Neural cell (in vitro differentiated cells): ENCODE data around the gene KIRREL3. TPM values are rescaled to one million over a fixed set of nuclear protein-coding genes. Genes with fewer than 3 reads are reported as not detected.

Source experiments
- H2AFZ ChIP-seq: fragments of 200-600, 300-800 bp; sonication (generic), shearing (Covaris generic); 2 replicates; pipeline ENCODE4 v1.6.0; 2014; ENCODE audit warnings: low read depth, mild to moderate bottlenecking, antibody characterized with exemption, low read length, moderate library complexity
- H3F3A ChIP-seq: fragments of 200-600 bp; shearing (Covaris generic); 2 replicates; pipeline ENCODE4 v1.6.1; 2016; ENCODE audit warnings: mild to moderate bottlenecking, moderate library complexity, mixed read lengths, antibody characterized with exemption, low read length; ENCODE audit not compliant: insufficient read depth, poor library complexity, severe bottlenecking
- H3K27ac ChIP-seq: fragments of 200-600, 300-800 bp; sonication (generic), shearing (Covaris generic); 2 replicates; pipeline ENCODE4 v1.5.1; 2014; ENCODE audit warnings: mild to moderate bottlenecking, low read length, moderate library complexity
- H3K27me3 ChIP-seq: fragments of 300-800, 200-600 bp; sonication (generic), shearing (Covaris generic); 2 replicates; pipeline ENCODE4 v1.6.0; 2014; ENCODE audit warnings: mild to moderate bottlenecking, low read depth, low read length, moderate library complexity; ENCODE audit not compliant: insufficient read depth
- H3K36me3 ChIP-seq: fragments of 300-800, 200-600 bp; sonication (generic), shearing (Covaris generic); 2 replicates; pipeline ENCODE4 v1.5.1; 2014; ENCODE audit warnings: mild to moderate bottlenecking, antibody characterized with exemption, low read length, moderate library complexity; ENCODE audit not compliant: insufficient read depth
- H3K4me2 ChIP-seq: fragments of 300-800, 200-600 bp; sonication (generic), shearing (Covaris generic); 2 replicates; pipeline ENCODE4 v1.6.0; 2014; ENCODE audit warnings: mild to moderate bottlenecking, low read length
- H3K4me3 ChIP-seq: fragments of 300-800, 200-600 bp; sonication (generic), shearing (Covaris generic); 2 replicates; pipeline ENCODE4 v1.5.1; 2014; ENCODE audit warnings: mild to moderate bottlenecking, low read length, moderate library complexity
- H3K79me2 ChIP-seq: fragments of 200-600 bp; shearing (Covaris generic); replicated peaks from 2 replicates; pipeline ENCODE4 v1.6.0; 2014; ENCODE audit warnings: mild to moderate bottlenecking, low read length, moderate library complexity; ENCODE audit not compliant: insufficient read depth
- H3K9ac ChIP-seq: fragments of 300-800, 200-600 bp; sonication (generic), shearing (Covaris generic); 2 replicates; pipeline ENCODE4 v1.6.1; 2016; ENCODE audit warnings: mild to moderate bottlenecking, low read length, mixed read lengths
- H3K9me2 ChIP-seq: fragments of 200-600 bp; shearing (Covaris generic); 2 replicates; pipeline ENCODE4 v1.6.1; 2016; ENCODE audit warnings: mild to moderate bottlenecking, low read length, mixed read lengths; ENCODE audit not compliant: insufficient read depth
- H3K9me3 ChIP-seq: fragments of 200-600, 300-800 bp; sonication (generic), shearing (Covaris generic); 2 replicates; pipeline ENCODE4 v1.6.1; 2016; ENCODE audit warnings: mild to moderate bottlenecking, mixed run types, low read length, moderate library complexity, mixed read lengths
- H4K20me1 ChIP-seq: fragments of 200-600 bp; shearing (Covaris generic); 2 replicates; pipeline ENCODE4 v1.6.1; 2016; ENCODE audit warnings: mild to moderate bottlenecking, mixed run types; ENCODE audit not compliant: insufficient read depth
- EZH2 ChIP-seq: fragments of 200-600, 300-800 bp; shearing (Covaris generic), sonication (generic); IDR thresholded peaks from 2 replicates; pipeline ENCODE4 v1.6.1; 2014; ENCODE audit warnings: antibody characterized with exemption, low read length, borderline replicate concordance, mild to moderate bottlenecking; ENCODE audit not compliant: insufficient read depth, poor library complexity, severe bottlenecking
- MXI1 ChIP-seq: fragments of 450-650 bp; conservative IDR thresholded peaks from 2 replicates; pipeline ENCODE4 v1.6.1; 2014; ENCODE audit warnings: antibody characterized with exemption, mild to moderate bottlenecking; ENCODE audit not compliant: poor library complexity, severe bottlenecking
- POLR2AphosphoS5 ChIP-seq: IDR thresholded peaks from 2 replicates; pipeline ENCODE4 v1.6.1; 2012
- RAD21 ChIP-seq: fragments of 450-650 bp; conservative IDR thresholded peaks from 2 replicates; pipeline ENCODE4 v1.6.1; 2014; ENCODE audit warnings: antibody characterized with exemption, mild to moderate bottlenecking, moderate library complexity
- SMC3 ChIP-seq: fragments of 450-650 bp; conservative IDR thresholded peaks from 2 replicates; pipeline ENCODE4 v1.6.1; 2014; ENCODE audit warnings: antibody characterized with exemption, mild to moderate bottlenecking, moderate library complexity; ENCODE audit not compliant: poor library complexity
- TAF1 ChIP-seq: IDR thresholded peaks from 2 replicates; pipeline ENCODE4 v1.6.1; 2012; ENCODE audit warnings: low read depth
- polyA plus RNA-seq: library from polyadenylated mRNA; depleted of rRNA; stranded (reverse); fragments of >200 nt; gene quantifications from 2 replicates; pipeline ENCODE4 v1.2.3, GENCODE V29; 2014
- TF ChIP-seq, protein P1 (sequence below): IDR thresholded peaks from 2 replicates; pipeline ENCODE4 v1.6.1; 2012; ENCODE audit warnings: borderline replicate concordance
- TF ChIP-seq, protein P2 (sequence below): fragments of 450-650 bp; IDR thresholded peaks from 2 replicates; pipeline ENCODE4 v1.5.1; 2014; ENCODE audit warnings: antibody characterized with exemption, mild to moderate bottlenecking, moderate library complexity; ENCODE audit not compliant: poor library complexity, severe bottlenecking

Gene KIRREL3
- polyA plus RNA-seq, 1 donor from 2014 or later = 23.8 TPM

DNA sequence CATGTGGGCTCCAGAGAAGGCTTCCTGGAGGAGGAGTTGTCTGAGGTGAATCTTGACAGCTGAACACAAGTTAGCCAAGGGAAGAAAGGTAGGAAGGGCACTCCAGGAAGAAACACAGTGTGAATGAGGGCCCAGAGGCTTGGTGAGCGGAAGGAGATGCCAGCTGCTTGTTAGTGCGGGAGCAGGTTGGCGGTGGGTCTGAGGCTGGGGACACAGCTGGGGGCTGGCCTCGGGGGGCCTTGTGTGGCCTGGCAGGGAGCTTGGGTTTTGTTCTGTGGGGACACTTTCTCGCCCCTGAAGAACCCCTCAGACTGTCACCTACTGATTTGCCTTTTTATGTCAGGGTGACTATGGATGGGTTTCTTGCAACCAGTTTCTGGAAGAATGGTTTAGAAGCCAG, 485.1 kb downstream of the KIRREL3 start:
- Histone ChIP-seq H3K4me2 (no peak overlapping the region), H3K27me3 (no peaks in the 10 kb centered on the region), H3K9me2 (no peaks in the 10 kb centered on the region), H3F3A (no peaks in the 10 kb centered on the region), H3K36me3 (no peaks in the 10 kb centered on the region), H3K9ac (no peak overlapping the region), H2AFZ (no peak overlapping the region), H3K79me2 (no peaks in the 10 kb centered on the region), H4K20me1 (no peaks in the 10 kb centered on the region), H3K9me3 (no peaks in the 10 kb centered on the region), H3K4me3 (no peak overlapping the region), H3K27ac (no peak overlapping the region)
- no peak for TF ChIP-seq RAD21
- TF ChIP-seq, protein P1, sequence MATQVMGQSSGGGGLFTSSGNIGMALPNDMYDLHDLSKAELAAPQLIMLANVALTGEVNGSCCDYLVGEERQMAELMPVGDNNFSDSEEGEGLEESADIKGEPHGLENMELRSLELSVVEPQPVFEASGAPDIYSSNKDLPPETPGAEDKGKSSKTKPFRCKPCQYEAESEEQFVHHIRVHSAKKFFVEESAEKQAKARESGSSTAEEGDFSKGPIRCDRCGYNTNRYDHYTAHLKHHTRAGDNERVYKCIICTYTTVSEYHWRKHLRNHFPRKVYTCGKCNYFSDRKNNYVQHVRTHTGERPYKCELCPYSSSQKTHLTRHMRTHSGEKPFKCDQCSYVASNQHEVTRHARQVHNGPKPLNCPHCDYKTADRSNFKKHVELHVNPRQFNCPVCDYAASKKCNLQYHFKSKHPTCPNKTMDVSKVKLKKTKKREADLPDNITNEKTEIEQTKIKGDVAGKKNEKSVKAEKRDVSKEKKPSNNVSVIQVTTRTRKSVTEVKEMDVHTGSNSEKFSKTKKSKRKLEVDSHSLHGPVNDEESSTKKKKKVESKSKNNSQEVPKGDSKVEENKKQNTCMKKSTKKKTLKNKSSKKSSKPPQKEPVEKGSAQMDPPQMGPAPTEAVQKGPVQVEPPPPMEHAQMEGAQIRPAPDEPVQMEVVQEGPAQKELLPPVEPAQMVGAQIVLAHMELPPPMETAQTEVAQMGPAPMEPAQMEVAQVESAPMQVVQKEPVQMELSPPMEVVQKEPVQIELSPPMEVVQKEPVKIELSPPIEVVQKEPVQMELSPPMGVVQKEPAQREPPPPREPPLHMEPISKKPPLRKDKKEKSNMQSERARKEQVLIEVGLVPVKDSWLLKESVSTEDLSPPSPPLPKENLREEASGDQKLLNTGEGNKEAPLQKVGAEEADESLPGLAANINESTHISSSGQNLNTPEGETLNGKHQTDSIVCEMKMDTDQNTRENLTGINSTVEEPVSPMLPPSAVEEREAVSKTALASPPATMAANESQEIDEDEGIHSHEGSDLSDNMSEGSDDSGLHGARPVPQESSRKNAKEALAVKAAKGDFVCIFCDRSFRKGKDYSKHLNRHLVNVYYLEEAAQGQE = no peak
- no peak for TF ChIP-seq MXI1
- no peak for TF ChIP-seq TAF1
- TF ChIP-seq POLR2AphosphoS5 = no peak
- no peak for TF ChIP-seq SMC3

DNA sequence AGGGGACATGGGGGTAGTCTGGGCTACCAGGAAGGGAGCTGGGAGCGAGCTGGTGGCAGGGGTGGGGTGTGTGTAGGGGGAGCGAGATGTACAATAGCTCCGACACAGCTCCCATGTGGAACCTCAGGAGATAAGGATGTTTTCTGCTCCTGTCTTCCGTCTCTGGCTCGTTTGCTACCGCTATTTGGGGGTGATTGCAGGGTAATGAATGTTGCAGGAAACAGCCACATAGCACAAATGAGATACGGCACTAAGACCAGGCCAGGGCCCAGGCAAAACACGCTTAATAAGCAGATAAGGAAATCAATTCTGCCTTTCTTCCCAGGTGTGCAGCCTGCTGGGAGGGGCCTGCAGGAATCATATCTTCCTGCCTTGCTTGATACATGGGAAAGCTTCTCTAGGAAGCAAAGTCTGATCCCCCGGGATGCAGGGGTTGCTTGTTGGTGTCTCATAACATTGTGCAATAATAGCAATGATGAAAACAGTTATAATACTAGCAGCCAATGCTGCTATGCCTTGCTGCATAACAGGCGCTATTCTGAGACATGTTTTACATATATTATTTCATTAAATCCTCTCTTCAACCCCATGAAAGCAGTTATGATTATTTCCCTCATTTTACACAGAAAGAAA, 486.4 kb downstream of the KIRREL3 start:
- H3K27ac ChIP-seq = no peak overlapping the region
- H3K9me2 ChIP-seq = no peaks in the 10 kb centered on the region
- no peaks in the 10 kb centered on the region for H3K27me3 ChIP-seq
- H4K20me1 ChIP-seq = no peaks in the 10 kb centered on the region
- H3K9me3 ChIP-seq = no peaks in the 10 kb centered on the region
- H3K9ac ChIP-seq = no peak overlapping the region
- no peaks in the 10 kb centered on the region for H3K36me3 ChIP-seq
- no peaks in the 10 kb centered on the region for H3K79me2 ChIP-seq
- no peaks in the 10 kb centered on the region for H3F3A ChIP-seq
- H3K4me3 ChIP-seq = no peak overlapping the region
- no peak overlapping the region for H2AFZ ChIP-seq
- TF ChIP-seq EZH2 (no peak), TAF1 (no peak), SMC3 (no peak)
- TF ChIP-seq, protein P1 = peak; percentile 30
- TF ChIP-seq, protein P2, sequence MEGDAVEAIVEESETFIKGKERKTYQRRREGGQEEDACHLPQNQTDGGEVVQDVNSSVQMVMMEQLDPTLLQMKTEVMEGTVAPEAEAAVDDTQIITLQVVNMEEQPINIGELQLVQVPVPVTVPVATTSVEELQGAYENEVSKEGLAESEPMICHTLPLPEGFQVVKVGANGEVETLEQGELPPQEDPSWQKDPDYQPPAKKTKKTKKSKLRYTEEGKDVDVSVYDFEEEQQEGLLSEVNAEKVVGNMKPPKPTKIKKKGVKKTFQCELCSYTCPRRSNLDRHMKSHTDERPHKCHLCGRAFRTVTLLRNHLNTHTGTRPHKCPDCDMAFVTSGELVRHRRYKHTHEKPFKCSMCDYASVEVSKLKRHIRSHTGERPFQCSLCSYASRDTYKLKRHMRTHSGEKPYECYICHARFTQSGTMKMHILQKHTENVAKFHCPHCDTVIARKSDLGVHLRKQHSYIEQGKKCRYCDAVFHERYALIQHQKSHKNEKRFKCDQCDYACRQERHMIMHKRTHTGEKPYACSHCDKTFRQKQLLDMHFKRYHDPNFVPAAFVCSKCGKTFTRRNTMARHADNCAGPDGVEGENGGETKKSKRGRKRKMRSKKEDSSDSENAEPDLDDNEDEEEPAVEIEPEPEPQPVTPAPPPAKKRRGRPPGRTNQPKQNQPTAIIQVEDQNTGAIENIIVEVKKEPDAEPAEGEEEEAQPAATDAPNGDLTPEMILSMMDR = no peak
- H3K4me2 ChIP-seq = no peak overlapping the region
